GM19023 (cell line): ENCODE data around the gene ZNF580.

Source experiments
- ATAC-seq: cut with Tn5 transposase; IDR thresholded peaks from one replicate; pipeline ENCODE4 v1.9.1; 2021; ENCODE audit warnings: mild to moderate bottlenecking, moderate library complexity; ENCODE audit not compliant: unreplicated experiment

The ZNF580 gene

DNA sequence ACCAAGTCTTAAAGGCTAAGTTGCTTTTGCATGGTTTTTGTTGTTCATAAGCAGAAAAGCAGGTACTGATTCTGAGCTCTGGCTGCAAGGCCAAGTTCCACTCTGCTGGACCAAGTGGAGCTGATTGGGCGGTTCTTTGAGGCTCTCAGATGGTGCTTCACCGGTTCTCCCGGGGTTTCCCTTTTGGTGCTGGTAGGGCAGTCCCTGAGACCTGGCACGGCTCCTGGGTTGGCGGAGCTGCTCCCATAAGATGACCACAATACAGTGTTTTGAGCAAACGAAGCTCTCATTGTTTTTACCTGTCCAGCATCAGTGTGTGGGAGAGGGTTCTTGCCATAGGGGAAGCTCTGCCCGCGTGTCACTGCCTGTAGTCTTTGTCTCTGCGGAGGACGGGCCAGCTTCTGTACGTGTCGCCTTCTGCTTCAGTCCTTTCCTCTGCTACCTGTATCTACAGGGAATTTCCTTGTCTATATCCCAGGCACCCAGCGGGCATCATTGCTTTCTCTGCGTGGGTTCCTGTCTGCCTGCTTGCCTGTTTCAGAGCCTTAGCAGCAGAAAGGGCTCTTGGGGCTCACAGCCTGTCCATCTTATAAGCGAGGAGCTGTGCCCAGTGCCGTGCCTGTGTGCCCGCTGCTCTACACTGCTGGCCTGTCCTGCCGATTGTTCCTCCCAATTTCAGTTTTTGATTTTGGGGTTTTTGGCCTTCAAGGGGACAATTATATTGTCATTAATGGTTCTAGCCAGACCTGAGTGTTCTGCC, 16.4 kb downstream of the ZNF580 start:
- no peak for ATAC-seq

DNA sequence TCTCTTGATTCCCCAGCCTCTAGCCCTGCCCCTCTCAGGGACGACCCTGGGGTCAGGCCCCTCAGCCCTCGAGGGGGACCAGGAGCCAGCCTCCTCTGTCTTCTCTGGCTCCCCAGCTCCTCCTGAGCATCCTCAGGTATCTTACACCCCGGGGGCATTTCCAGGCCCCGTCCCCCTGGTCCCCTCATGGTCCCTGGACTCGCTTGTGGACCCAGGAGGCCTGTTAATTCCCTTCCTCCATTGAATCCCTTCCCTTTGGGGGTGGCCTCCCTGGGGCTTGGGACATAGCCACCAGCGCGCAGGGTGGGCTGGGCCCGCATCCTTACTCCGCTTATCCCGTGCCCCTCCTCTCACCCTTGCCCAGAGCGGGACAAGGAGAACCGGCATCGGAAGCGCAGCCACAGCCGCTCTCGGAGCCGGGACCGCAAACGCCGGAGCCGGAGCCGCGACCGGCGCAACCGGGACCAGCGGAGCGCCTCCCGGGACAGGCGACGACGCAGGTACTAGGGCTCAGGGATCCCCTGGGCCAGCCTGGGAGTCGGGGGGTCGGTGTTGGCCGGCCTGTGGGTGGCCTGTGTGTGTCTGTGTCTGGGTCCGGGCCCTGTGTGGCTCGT, 18.2 kb downstream of the ZNF580 start:
- no peak for ATAC-seq

- no peak for ATAC-seq
Measured at GRCh38 chr19:55659822-55660221, 19.0 kb downstream of the ZNF580 start.

DNA sequence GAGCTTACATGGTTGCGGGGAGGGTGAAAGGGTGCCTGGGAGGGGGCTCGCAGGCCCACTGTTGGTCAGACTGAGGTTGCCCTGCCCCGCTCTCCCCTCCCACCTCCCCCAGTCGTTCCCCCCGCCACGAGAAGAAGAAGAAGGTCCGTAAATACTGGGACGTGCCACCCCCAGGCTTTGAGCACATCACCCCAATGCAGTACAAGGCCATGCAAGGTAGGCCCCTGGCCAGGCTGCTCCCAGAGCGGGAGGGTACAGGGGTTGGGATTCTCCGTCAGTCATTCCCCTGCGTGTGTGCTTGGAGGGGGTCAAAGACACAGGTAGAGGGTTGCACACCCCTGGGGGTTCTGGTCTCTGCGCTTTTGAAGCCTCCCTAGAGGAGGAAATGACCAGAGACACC, 19.6 kb downstream of the ZNF580 start:
- no peak for ATAC-seq

GRCh38 chr19:55660991-55661390, 20.2 kb downstream of the ZNF580 start:
- no peak for ATAC-seq

DNA sequence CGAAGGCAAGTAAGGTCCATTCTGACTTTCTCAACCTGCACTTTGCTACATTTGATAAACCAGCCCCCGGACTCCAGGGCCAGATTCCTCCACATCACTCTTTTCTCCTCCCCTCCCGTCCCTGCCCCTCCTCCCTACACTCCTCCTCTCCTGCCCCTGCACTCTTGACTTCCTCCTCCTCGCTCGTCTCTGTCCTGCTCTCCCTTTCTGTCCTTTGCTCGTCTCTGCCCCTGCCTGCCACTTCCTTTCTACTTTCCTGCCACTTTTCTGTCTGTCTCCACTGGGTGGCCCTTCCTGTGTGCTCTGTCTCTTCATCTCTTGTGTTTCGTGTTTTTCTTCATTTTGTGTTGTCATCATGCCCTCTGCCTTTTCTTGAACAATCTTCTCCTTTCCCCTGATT, 21.0 kb downstream of the ZNF580 start:
- no peak for ATAC-seq

GRCh38 chr19:55663846-55664536, 23.2 kb downstream of the ZNF580 start:
- ATAC-seq: no peak

DNA sequence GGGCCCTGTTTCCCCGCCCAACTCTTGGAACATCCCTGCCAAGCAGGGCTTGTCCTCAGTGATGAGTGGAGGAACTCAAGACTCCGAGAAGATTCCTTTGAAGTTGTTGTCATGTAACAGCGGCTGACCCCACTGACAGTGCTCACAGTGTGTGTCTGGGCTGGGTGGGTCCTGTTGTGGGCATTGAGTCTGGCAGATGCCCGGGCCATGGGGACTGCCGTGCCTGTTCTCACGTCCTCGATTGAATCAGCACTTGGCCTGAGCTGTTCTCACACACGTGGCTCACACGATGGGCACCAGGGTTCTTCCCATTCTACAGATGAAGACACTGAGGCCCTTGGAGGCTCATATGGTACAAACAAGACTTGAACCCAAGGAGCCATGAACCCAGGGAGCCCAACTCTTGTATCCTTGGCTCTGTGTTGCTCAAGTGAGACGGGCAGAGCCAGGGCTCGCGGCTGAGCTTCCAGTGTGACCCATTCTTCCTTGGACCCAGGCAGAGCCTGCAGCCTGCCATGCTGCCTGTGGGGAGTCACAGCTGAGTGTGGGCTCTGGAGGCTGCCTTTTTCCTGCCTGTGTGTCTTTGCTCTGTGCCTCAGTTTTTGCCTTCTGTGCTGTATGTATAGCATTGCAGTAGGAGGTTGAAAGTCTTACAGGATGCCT, 25.7 kb downstream of the ZNF580 start:
- ATAC-seq: no peak

DNA sequence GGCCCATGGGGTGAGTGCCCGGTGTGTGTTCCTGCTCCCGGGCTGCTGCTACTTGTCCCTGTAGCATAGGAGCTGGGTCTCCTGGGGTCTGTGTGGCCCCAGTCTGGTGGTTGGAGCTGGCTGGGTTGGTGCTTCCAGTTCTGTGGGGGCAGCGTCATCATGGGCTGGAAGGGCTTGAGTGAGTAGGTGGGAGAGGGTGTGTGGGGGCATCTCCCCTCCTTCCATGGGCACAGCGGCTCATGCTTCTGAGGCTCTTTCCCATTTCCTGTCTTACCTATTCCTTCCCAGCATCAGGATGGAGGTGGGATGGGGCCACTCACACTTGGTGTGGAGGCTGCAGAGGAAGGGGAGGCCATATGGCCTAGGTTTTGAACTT, 26.2 kb downstream of the ZNF580 start:
- ATAC-seq: no peak

DNA sequence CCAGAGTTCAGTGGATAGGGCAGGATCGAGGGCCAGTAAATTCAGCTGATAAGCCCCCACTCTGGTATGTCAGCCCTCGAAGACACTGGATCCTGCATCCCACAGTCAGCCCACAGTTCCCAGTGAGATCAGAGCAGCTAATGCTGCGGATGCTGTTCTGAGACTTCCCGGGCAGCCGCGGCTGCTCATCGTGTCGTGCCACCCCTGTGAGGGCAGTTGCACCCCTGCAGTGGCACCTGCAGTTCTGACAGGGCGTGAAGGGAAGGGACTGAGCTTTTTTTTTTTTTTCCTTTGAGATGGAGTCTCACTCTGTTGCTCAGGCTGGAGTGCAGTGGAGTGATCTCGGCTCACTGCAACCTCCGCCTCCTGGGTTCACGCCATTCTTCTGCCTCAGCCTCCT, 26.7 kb downstream of the ZNF580 start:
- ATAC-seq: no peak

GRCh38 chr19:55667958-55668357, 27.2 kb downstream of the ZNF580 start:
- no peak for ATAC-seq

GRCh38 chr19:55668603-55669348, 28.0 kb downstream of the ZNF580 start:
- ATAC-seq: no peak

DNA sequence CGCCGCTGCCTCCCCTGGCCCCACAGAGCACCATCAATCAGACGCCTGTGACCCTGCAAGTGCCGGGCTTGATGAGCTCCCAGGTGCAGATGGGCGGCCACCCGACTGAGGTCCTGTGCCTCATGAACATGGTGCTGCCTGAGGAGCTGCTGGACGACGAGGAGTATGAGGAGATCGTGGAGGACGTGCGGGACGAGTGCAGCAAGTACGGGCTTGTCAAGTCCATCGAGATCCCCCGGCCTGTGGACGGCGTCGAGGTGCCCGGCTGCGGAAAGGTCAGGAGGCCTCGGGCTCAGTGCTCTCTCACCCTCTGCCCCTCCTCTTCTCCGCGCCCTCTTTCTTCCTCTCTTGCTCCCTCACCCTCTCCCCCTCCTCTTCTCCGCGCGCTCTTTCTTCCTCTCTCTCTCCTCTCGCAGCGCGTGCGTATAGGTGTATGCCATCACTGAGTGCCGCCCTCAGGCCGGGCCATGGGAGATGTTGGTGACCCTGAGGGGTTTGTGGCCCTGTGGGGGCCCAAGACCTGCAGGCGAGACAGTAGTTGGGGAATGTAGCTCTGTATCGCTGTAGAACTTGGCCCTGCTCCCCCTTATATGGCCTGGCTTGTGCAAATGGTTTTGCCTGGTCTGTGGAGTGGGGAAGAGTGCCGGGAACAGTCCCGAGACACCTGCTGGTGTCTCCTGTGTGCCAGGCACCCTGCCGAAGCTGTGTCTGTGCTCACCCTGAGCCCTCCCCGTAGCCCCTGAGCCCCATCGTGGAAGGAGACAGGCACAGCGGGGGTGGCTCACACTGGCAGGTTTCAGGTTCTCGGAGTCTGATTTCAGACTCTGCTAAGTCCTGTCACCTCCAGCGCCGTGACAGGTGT, 28.8 kb downstream of the ZNF580 start:
- ATAC-seq: no peak

GRCh38 chr19:55670280-55671053, 29.7 kb downstream of the ZNF580 start:
- ATAC-seq: no peak

DNA sequence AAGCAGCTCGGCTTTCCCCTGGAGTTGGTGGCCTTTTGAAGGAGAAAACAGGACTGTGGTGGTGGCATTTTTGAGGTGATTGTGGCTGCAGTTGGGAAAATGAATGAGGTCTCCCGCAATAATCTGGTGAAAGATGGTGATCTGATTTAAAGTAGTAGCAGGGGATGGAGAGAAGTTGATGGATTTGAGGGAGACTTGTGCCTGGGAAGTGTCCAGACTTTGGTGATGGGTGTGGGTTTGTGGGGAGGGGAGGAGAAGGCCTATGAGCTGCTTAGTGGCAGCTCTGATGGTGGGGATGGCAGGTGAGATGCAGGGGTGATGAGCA, 30.2 kb downstream of the ZNF580 start:
- ATAC-seq: no peak

- no peak for ATAC-seq
Measured at GRCh38 chr19:55672418-55672817, 31.6 kb downstream of the ZNF580 start.

- no peak for ATAC-seq
Measured at GRCh38 chr19:55673465-55673864, 32.7 kb downstream of the ZNF580 start.

- no peak for ATAC-seq
Measured at GRCh38 chr19:55673889-55674288, 33.1 kb downstream of the ZNF580 start.

DNA sequence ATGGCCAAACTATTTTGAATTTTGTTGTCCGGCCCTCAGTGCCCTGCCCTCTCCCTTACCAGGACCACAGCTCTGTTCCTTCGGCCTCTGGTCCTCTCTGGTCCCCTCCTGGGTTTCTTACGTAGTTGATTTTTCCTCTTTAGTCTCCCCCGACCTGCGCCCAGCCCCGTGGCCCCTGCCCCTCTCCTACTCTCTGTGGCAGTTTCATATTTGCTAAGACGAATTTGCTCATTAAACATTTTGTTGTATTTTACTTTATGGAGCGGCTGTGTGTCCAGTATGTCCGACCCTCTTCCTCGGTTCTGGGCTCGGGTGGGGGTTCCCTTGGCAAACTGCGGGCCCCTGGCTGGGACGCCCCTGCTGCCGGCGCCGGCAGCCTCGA, 33.6 kb downstream of the ZNF580 start:
- no peak for ATAC-seq
